OCI-LY1 (cell line): ENCODE measurements around the gene TYSND1.
"Not testable (repeated sequence)": the region's sequence is repeated elsewhere in the genome, so short reads cannot be mapped to it uniquely, and the experiment has no call there.

ENCODE experiments used
- H2AFZ ChIP-seq: fragments of 200-600 bp; sonication (generic), shearing (Covaris generic); 2 replicates; pipeline ENCODE4 v1.6.0; 2014; ENCODE audit warnings: antibody characterized with exemption, mild to moderate bottlenecking, low read length
- H3F3A ChIP-seq: fragments of 200-600 bp; sonication (generic), shearing (Covaris generic); 2 replicates; pipeline ENCODE4 v1.6.0; 2014; ENCODE audit warnings: mild to moderate bottlenecking, antibody characterized with exemption, low read length, moderate library complexity; ENCODE audit not compliant: insufficient read depth
- H3K27ac ChIP-seq: fragments of 200-600 bp; sonication (generic); 2 replicates; pipeline ENCODE4 v1.5.1; 2014; ENCODE audit warnings: low read length, mixed run types, mild to moderate bottlenecking, low read depth; ENCODE audit not compliant: poor library complexity, severe bottlenecking
- H3K27me3 ChIP-seq: fragments of 200-600 bp; sonication (generic); 2 replicates; pipeline ENCODE4 v1.6.0; 2014; ENCODE audit warnings: antibody characterized with exemption, mild to moderate bottlenecking, low read length, moderate library complexity; ENCODE audit not compliant: insufficient read depth
- H3K36me3 ChIP-seq: fragments of 200-600 bp; sonication (generic); 2 replicates; pipeline ENCODE4 v1.6.1; 2014; ENCODE audit warnings: mild to moderate bottlenecking, antibody characterized with exemption, low read length, moderate library complexity, mixed read lengths; ENCODE audit not compliant: insufficient read depth
- H3K4me1 ChIP-seq: fragments of 200-600 bp; sonication (generic); 2 replicates; pipeline ENCODE4 v1.5.1; 2014; ENCODE audit warnings: mild to moderate bottlenecking, low read length, moderate library complexity; ENCODE audit not compliant: insufficient read depth, severe bottlenecking
- H3K4me2 ChIP-seq: fragments of 200-600 bp; sonication (generic), shearing (Covaris generic); 2 replicates; pipeline ENCODE4 v1.6.1; 2014; ENCODE audit warnings: low read length
- H3K4me3 ChIP-seq: fragments of 200-600 bp; sonication (generic); 2 replicates; pipeline ENCODE4 v1.5.1; 2014; ENCODE audit warnings: low read length, low read depth, mild to moderate bottlenecking, mixed read lengths; ENCODE audit not compliant: poor library complexity, severe bottlenecking
- H3K79me2 ChIP-seq: fragments of 200-600 bp; shearing (Covaris generic); 2 replicates; pipeline ENCODE4 v1.6.1; 2016; ENCODE audit warnings: mixed run types, low read length, mixed read lengths; ENCODE audit not compliant: insufficient read depth
- H3K9ac ChIP-seq: fragments of 200-600 bp; sonication (generic), shearing (Covaris generic); 2 replicates; pipeline ENCODE4 v1.6.1; 2014; ENCODE audit warnings: mild to moderate bottlenecking, low read length, mixed read lengths
- H3K9me2 ChIP-seq: fragments of 200-600 bp; sonication (generic), shearing (Covaris generic); 2 replicates; pipeline ENCODE4 v1.6.1; 2014; ENCODE audit warnings: low read depth, mild to moderate bottlenecking, low read length, mixed read lengths
- H3K9me3 ChIP-seq: fragments of 200-600 bp; shearing (Covaris generic); 2 replicates; pipeline ENCODE4 v1.6.1; 2014; ENCODE audit warnings: low read length, mixed read lengths
- H4K20me1 ChIP-seq: fragments of 200-600 bp; sonication (generic), shearing (Covaris generic); 2 replicates; pipeline ENCODE4 v1.6.0; 2016; ENCODE audit warnings: mild to moderate bottlenecking, low read length; ENCODE audit not compliant: insufficient read depth
- EZH2 ChIP-seq: fragments of 200-600 bp; sonication (generic), shearing (Covaris generic); IDR thresholded peaks from 2 replicates; pipeline ENCODE4 v1.8.0; 2017; ENCODE audit warnings: borderline replicate concordance, mixed run types, mild to moderate bottlenecking, antibody characterized with exemption, low read length, moderate library complexity, mixed read lengths
- TF ChIP-seq, protein P1 (sequence below): fragments of 200-600 bp; sonication (generic), shearing (Covaris generic); IDR thresholded peaks from 2 replicates; pipeline ENCODE4 v1.5.1; 2017; ENCODE audit warnings: mild to moderate bottlenecking, antibody characterized with exemption, low read length, moderate library complexity, mixed read lengths

The TYSND1 gene

DNA sequence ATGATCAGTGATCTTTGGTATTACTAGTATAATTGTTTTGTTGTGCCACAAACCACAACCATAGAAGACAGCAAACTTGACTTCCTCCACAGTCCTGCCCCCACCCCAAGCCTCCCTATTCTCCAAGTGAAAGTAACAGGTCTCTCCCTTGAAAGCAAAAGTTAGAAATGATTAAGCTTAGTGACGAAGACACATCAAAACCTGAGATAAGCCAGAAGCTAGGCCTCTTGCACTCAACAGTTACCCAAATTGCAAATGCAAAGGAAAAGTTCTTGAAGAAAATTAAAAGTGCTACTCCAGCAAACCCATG, 16.3 kb upstream of the TYSND1 start:
- no peak for TF ChIP-seq EZH2
- TF ChIP-seq, protein P1, sequence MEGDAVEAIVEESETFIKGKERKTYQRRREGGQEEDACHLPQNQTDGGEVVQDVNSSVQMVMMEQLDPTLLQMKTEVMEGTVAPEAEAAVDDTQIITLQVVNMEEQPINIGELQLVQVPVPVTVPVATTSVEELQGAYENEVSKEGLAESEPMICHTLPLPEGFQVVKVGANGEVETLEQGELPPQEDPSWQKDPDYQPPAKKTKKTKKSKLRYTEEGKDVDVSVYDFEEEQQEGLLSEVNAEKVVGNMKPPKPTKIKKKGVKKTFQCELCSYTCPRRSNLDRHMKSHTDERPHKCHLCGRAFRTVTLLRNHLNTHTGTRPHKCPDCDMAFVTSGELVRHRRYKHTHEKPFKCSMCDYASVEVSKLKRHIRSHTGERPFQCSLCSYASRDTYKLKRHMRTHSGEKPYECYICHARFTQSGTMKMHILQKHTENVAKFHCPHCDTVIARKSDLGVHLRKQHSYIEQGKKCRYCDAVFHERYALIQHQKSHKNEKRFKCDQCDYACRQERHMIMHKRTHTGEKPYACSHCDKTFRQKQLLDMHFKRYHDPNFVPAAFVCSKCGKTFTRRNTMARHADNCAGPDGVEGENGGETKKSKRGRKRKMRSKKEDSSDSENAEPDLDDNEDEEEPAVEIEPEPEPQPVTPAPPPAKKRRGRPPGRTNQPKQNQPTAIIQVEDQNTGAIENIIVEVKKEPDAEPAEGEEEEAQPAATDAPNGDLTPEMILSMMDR: no peak
- no peak overlapping the region for H3K9ac ChIP-seq
- H3K27ac ChIP-seq: no peak overlapping the region
- H3K4me2 ChIP-seq: no peak overlapping the region
- H3K79me2 ChIP-seq: peaks cover 71% of the 10 kb centered on the region
- H4K20me1 ChIP-seq: no peaks in the 10 kb centered on the region
- H3K27me3 ChIP-seq: no peaks in the 10 kb centered on the region
- H3K36me3 ChIP-seq: peaks cover 76% of the 10 kb centered on the region
- H3K9me3 ChIP-seq: no peaks in the 10 kb centered on the region
- H3F3A ChIP-seq: no peaks in the 10 kb centered on the region
- no peaks in the 10 kb centered on the region for H3K9me2 ChIP-seq
- peaks cover 19% of the 10 kb centered on the region for H3K4me1 ChIP-seq
- no peak overlapping the region for H3K4me3 ChIP-seq
- no peak overlapping the region for H2AFZ ChIP-seq

DNA sequence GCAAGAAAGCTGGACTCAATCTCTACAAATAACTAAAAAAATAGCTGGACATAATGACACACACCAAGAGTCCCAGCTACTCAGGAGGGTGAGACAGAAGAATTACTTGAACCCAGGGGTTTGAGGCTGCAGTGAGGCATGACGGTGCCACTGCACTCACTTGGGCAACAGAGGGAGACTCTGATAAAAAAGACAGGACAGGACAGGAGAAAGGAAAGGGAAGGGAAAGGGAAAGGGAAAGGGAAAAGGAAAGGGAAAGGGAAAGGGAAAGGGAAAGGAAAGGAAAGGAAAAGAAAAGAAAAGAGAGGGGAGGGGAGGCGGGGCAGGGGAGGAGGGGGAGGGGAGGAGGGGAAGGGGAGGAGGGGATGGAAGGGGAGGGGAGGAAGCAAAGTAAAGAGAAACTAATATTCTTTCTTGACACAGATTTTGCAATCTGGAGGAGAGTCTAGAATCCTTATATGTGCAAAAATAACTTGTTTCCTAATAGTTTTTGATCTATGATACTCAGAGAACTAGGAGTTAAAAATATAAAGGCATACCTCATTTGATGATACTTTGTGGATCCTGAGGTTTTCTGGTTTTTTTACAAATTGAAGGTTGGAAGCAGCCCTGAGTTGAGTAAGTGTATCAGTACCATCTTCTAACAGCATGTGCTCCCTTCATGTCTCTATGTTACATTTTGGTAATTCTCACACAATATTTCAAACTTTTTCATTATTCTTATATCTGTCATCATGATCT, 15.8 kb upstream of the TYSND1 start:
- no peak overlapping the region for H3K9ac ChIP-seq
- H3K4me3 ChIP-seq: no peak overlapping the region
- TF ChIP-seq, protein P1: no peak
- TF ChIP-seq EZH2: no peak
- no peaks in the 10 kb centered on the region for H4K20me1 ChIP-seq
- H3K4me1 ChIP-seq: peaks cover 14% of the 10 kb centered on the region
- no peak overlapping the region for H3K27ac ChIP-seq
- no peak overlapping the region for H2AFZ ChIP-seq
- no peaks in the 10 kb centered on the region for H3F3A ChIP-seq
- H3K36me3 ChIP-seq: peaks cover 76% of the 10 kb centered on the region
- H3K9me3 ChIP-seq: no peaks in the 10 kb centered on the region
- H3K9me2 ChIP-seq: no peaks in the 10 kb centered on the region
- H3K79me2 ChIP-seq: peaks cover 66% of the 10 kb centered on the region
- no peaks in the 10 kb centered on the region for H3K27me3 ChIP-seq
- no peak overlapping the region for H3K4me2 ChIP-seq

DNA sequence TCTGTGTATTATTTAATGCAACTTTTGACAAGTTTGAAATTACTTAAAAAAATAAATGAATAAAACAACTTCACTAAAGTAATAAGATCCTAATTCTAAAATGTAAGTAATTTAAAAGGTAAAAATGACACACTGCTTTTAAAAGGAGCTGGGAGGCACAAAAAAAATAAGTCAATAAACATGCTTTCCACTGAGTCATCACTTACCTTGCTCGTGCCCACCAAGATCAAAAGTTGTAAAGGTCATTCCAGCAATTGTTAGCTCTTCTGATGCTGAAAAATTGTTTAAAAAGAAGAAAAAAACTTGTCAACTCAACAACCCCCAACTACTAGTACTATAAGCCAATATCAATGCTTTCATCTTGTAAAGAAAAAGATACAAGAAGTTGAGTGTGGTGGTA, 14.3 kb upstream of the TYSND1 start:
- no peak for TF ChIP-seq EZH2
- no peaks in the 10 kb centered on the region for H3K9me3 ChIP-seq
- peaks cover 51% of the 10 kb centered on the region for H3K79me2 ChIP-seq
- no peaks in the 10 kb centered on the region for H3K27me3 ChIP-seq
- no peak overlapping the region for H3K4me3 ChIP-seq
- H3K36me3 ChIP-seq: peaks cover 77% of the 10 kb centered on the region
- no peak overlapping the region for H3K9ac ChIP-seq
- no peak overlapping the region for H2AFZ ChIP-seq
- H3K9me2 ChIP-seq: no peaks in the 10 kb centered on the region
- H3F3A ChIP-seq: no peaks in the 10 kb centered on the region
- no peak overlapping the region for H3K4me2 ChIP-seq
- no peaks in the 10 kb centered on the region for H4K20me1 ChIP-seq
- H3K27ac ChIP-seq: no peak overlapping the region
- peaks cover 8% of the 10 kb centered on the region for H3K4me1 ChIP-seq

DNA sequence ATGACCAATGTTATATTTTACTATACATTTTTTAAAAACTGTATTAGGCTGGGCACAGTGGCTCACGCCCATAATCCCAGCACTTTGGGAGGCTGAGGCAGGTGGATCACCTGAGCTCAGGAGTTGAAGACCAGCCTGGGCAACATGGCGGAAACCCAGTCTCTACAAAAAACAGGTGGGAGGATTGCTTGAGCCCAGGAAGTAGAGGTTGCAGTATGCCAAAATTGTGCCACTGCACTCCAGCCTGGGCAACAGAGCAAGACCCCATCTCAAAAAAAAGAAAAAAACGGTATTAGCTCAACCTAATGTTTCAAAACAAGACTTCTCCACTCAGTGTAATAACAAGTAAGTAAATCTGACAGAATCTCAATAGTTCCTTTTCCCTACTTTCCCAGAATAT, 12.9 kb upstream of the TYSND1 start:
- peaks cover 38% of the 10 kb centered on the region for H3K79me2 ChIP-seq
- not testable (repeated sequence) for H3K9ac ChIP-seq, H3K9me2 ChIP-seq, H3K4me3 ChIP-seq, H4K20me1 ChIP-seq, H3K27ac ChIP-seq, H3K9me3 ChIP-seq, H2AFZ ChIP-seq, H3K27me3 ChIP-seq, H3K4me1 ChIP-seq, H3K4me2 ChIP-seq, H3F3A ChIP-seq
- H3K36me3 ChIP-seq: peaks cover 81% of the 10 kb centered on the region
